Esophagus squamous epithelium (tissue), 4 donors: ENCODE results near the gene CNNM2.

Experiments
- POLR2A ChIP-seq, 4 donors: fragments of 450-650 bp; IDR thresholded peaks; one replicate each; pipeline ENCODE4 v1.6.1; 2017; ENCODE audit warnings: antibody characterized with exemption in 4 of 4, mild to moderate bottlenecking in 4 of 4, moderate library complexity in 3 of 4
- TF ChIP-seq, protein P1 (sequence below), 6 experiments: fragments of 450-650 bp in 4 of 6; fragments of 200-600 bp in 2 of 6; sonication (generic) in 2 of 6; IDR thresholded peaks; one replicate each; pipeline ENCODE4 v1.5.1; 2016 to 2019; ENCODE audit warnings: antibody characterized with exemption in 6 of 6, mild to moderate bottlenecking in 4 of 6, moderate library complexity in 4 of 6

DNA sequence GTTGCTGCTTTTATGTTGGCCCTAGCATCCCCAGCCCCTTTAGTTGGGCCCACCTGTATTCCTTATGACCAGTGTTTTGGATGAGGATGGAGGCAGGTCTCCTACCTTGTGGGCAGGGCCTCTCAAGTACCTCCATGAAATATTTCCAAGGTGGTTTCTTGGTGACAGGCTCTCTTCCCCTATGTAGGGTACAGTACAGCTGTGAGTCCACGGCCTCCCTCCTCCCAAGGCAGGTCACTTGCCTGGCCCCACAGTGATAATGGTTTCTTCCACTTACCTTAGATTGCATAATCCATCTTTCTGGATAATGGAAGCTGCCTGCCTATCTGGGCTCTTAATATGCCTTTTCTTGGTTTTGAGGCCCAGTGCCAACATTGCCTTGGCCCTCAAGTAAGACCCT is 164.6 kb downstream of the CNNM2 start:
- no peak for TF ChIP-seq POLR2A (IDR thresholded peaks at IDR 0.05)
- TF ChIP-seq, protein P1, sequence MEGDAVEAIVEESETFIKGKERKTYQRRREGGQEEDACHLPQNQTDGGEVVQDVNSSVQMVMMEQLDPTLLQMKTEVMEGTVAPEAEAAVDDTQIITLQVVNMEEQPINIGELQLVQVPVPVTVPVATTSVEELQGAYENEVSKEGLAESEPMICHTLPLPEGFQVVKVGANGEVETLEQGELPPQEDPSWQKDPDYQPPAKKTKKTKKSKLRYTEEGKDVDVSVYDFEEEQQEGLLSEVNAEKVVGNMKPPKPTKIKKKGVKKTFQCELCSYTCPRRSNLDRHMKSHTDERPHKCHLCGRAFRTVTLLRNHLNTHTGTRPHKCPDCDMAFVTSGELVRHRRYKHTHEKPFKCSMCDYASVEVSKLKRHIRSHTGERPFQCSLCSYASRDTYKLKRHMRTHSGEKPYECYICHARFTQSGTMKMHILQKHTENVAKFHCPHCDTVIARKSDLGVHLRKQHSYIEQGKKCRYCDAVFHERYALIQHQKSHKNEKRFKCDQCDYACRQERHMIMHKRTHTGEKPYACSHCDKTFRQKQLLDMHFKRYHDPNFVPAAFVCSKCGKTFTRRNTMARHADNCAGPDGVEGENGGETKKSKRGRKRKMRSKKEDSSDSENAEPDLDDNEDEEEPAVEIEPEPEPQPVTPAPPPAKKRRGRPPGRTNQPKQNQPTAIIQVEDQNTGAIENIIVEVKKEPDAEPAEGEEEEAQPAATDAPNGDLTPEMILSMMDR (IDR thresholded peaks at IDR 0.05), result no peak
